Left forelimb (tissue), 1 donor: ENCODE results near the gene WDR20.

Source experiments
- DNase-seq: peaks from one replicate; pipeline ENCODE4 v3.0.0-alpha.2; 2018; ENCODE audit warnings: low spot score

Gene WDR20

GRCh38 chr14:102197317-102197853 is 57.7 kb downstream of the WDR20 start:
- no peak for DNase-seq

- DNase-seq, result no peak
Measured at GRCh38 chr14:102200690-102201352, 61.1 kb downstream of the WDR20 start.

GRCh38 chr14:102201353-102201738 is 61.6 kb downstream of the WDR20 start:
- no peak for DNase-seq

- no peak for DNase-seq
Measured at GRCh38 chr14:102201776-102202175, 62.1 kb downstream of the WDR20 start.

GRCh38 chr14:102202944-102203343 is 63.2 kb downstream of the WDR20 start:
- no peak for DNase-seq

- no peak for DNase-seq
Measured at GRCh38 chr14:102203382-102203781, 63.7 kb downstream of the WDR20 start.

- no peak for DNase-seq
Measured at GRCh38 chr14:102205560-102205959, 65.9 kb downstream of the WDR20 start.

GRCh38 chr14:102206918-102207317 is 67.2 kb downstream of the WDR20 start:
- no peak for DNase-seq

GRCh38 chr14:102207831-102208365 is 68.2 kb downstream of the WDR20 start:
- DNase-seq, result no peak

- no peak for DNase-seq
Measured at GRCh38 chr14:102208741-102209140, 69.0 kb downstream of the WDR20 start.

- no peak for DNase-seq
Measured at GRCh38 chr14:102209224-102209966, 69.7 kb downstream of the WDR20 start.

- DNase-seq, result no peak
Measured at GRCh38 chr14:102210421-102211042, 70.8 kb downstream of the WDR20 start.

- no peak for DNase-seq
Measured at GRCh38 chr14:102211240-102211639, 71.5 kb downstream of the WDR20 start.

- no peak for DNase-seq
Measured at GRCh38 chr14:102212356-102212755, 72.7 kb downstream of the WDR20 start.

- no peak for DNase-seq
Measured at GRCh38 chr14:102212845-102213244, 73.1 kb downstream of the WDR20 start.

- no peak for DNase-seq
Measured at GRCh38 chr14:102213470-102213869, 73.8 kb downstream of the WDR20 start.

GRCh38 chr14:102213984-102214658 is 74.4 kb downstream of the WDR20 start:
- no peak for DNase-seq

GRCh38 chr14:102215071-102215470 is 75.4 kb downstream of the WDR20 start:
- no peak for DNase-seq

GRCh38 chr14:102215576-102216250 is 76.0 kb downstream of the WDR20 start:
- no peak for DNase-seq

GRCh38 chr14:102217399-102217798 is 77.7 kb downstream of the WDR20 start:
- no peak for DNase-seq

- no peak for DNase-seq
Measured at GRCh38 chr14:102217987-102218421, 78.3 kb downstream of the WDR20 start.
